ENCODE results near the gene RNF217. TPM values are rescaled to one million over a fixed set of nuclear protein-coding genes. Genes with fewer than 3 reads are reported as not detected.

Gene RNF217
- total RNA-seq, 3 donors from 2014 or later (not counting 1 experiment from before 2014, with no cell fraction given): 3.3 to 9.5 (median 4.4) TPM

- TF ChIP-seq CTCF (IDR thresholded peaks at IDR 0.05): no peak
- Histone ChIP-seq H3K36me3 (ENCODE audit: control insufficient read depth, insufficient read depth, low read length) (no peaks in the 10 kb centered on the region), H3K27ac (ENCODE audit: low read length) (no peak overlapping the region), H3K27me3 (ENCODE audit: control insufficient read depth, insufficient read depth, low read length) (no peaks in the 10 kb centered on the region), H3K4me3 (ENCODE audit: low read length) (no peak overlapping the region), H3K9me3 (ENCODE audit: control insufficient read depth, insufficient read depth, low read length) (no peaks in the 10 kb centered on the region), H3K4me1 (ENCODE audit: control insufficient read depth, insufficient read depth, low read length) (no peaks in the 10 kb centered on the region)
- H3K4me1 Mint-ChIP-seq: peaks cover 0 to 11% of the 10 kb centered on the region in 2 donors
- H3K36me3 Mint-ChIP-seq: no peaks in the 10 kb centered on the region
- no peak overlapping the region for H3K4me3 Mint-ChIP-seq
- DNase-seq: no peak
- H3K27me3 Mint-ChIP-seq (ENCODE audit: low read depth in 2 of 2): peaks cover 0 to 2% of the 10 kb centered on the region in 2 donors
- no peaks in the 10 kb centered on the region for H3K9me3 Mint-ChIP-seq
- ATAC-seq: no peak
- no peak overlapping the region for H3K27ac Mint-ChIP-seq
- WGBS (ENCODE audit: insufficient coverage): 95% methylated on average over 4 of the region's 6 CpGs
- intact Hi-C loops (cut with micrococcal nuclease): no loop called here
Measured at GRCh38 chr6:124937645-124938044, 24.6 kb upstream of the RNF217 start.

GRCh38 chr6:124941259-124941658 lies 21.0 kb upstream of the RNF217 start:
- TF ChIP-seq CTCF (IDR thresholded peaks at IDR 0.05): no peak
- DNase-seq (no peak), ATAC-seq (peak in 1 of 3 donors; percentile 44)
- no peak overlapping the region for H3K27ac ChIP-seq (ENCODE audit: low read length)
- H3K4me1 ChIP-seq (ENCODE audit: control insufficient read depth, insufficient read depth, low read length): no peaks in the 10 kb centered on the region
- no peak overlapping the region for H3K27ac Mint-ChIP-seq
- no peak overlapping the region for H3K4me3 ChIP-seq (ENCODE audit: low read length)
- H3K27me3 ChIP-seq (ENCODE audit: control insufficient read depth, insufficient read depth, low read length): no peaks in the 10 kb centered on the region
- H3K9me3 ChIP-seq (ENCODE audit: control insufficient read depth, insufficient read depth, low read length): no peaks in the 10 kb centered on the region
- H3K36me3 Mint-ChIP-seq: no peaks in the 10 kb centered on the region
- no peak overlapping the region for H3K4me3 Mint-ChIP-seq
- H3K9me3 Mint-ChIP-seq: no peaks in the 10 kb centered on the region
- H3K27me3 Mint-ChIP-seq (ENCODE audit: low read depth in 2 of 2): peaks cover 11 to 13% of the 10 kb centered on the region in 2 donors
- intact Hi-C loops (cut with micrococcal nuclease): no loop called here
- H3K4me1 Mint-ChIP-seq: peaks cover 0 to 11% of the 10 kb centered on the region in 2 donors
- no peaks in the 10 kb centered on the region for H3K36me3 ChIP-seq (ENCODE audit: control insufficient read depth, insufficient read depth, low read length)

- no peaks in the 10 kb centered on the region for H3K4me1 ChIP-seq (ENCODE audit: control insufficient read depth, insufficient read depth, low read length)
- no peaks in the 10 kb centered on the region for H3K27me3 ChIP-seq (ENCODE audit: control insufficient read depth, insufficient read depth, low read length)
- TF ChIP-seq CTCF (IDR thresholded peaks at IDR 0.05): no peak
- Mint-ChIP-seq H3K4me3 (no peak overlapping the region), H3K4me1 (peaks cover 0 to 11% of the 10 kb centered on the region in 2 donors), H3K9me3 (no peaks in the 10 kb centered on the region), H3K27me3 (ENCODE audit: low read depth in 2 of 2) (peaks cover 12 to 22% of the 10 kb centered on the region in 2 donors), H3K27ac (no peak overlapping the region), H3K36me3 (no peaks in the 10 kb centered on the region)
- WGBS (ENCODE audit: insufficient coverage): no CpG with 5 or more reads among the region's 1 CpG
- H3K4me3 ChIP-seq (ENCODE audit: low read length): no peak overlapping the region
- DNase-seq (no peak), ATAC-seq (no peak)
- no peaks in the 10 kb centered on the region for H3K36me3 ChIP-seq (ENCODE audit: control insufficient read depth, insufficient read depth, low read length)
- no peaks in the 10 kb centered on the region for H3K9me3 ChIP-seq (ENCODE audit: control insufficient read depth, insufficient read depth, low read length)
- intact Hi-C loops (cut with micrococcal nuclease): no loop called here
- no peak overlapping the region for H3K27ac ChIP-seq (ENCODE audit: low read length)
Measured at GRCh38 chr6:124943658-124944057, 18.6 kb upstream of the RNF217 start.

GRCh38 chr6:124947971-124948451 lies 14.2 kb upstream of the RNF217 start:
- no peak for TF ChIP-seq CTCF (IDR thresholded peaks at IDR 0.05)

More at GRCh38 chr6:124947971-124948451, 14.2 kb upstream of the RNF217 start:
- H3K27me3 Mint-ChIP-seq (ENCODE audit: low read depth in 2 of 2): peaks cover 13 to 22% of the 10 kb centered on the region in 2 donors
- intact Hi-C loops (cut with micrococcal nuclease): no loop called here
- no peaks in the 10 kb centered on the region for H3K9me3 Mint-ChIP-seq
- Histone ChIP-seq H3K4me1 (ENCODE audit: control insufficient read depth, insufficient read depth, low read length) (no peaks in the 10 kb centered on the region), H3K27me3 (ENCODE audit: control insufficient read depth, insufficient read depth, low read length) (no peaks in the 10 kb centered on the region), H3K36me3 (ENCODE audit: control insufficient read depth, insufficient read depth, low read length) (no peaks in the 10 kb centered on the region), H3K9me3 (ENCODE audit: control insufficient read depth, insufficient read depth, low read length) (no peaks in the 10 kb centered on the region), H3K4me3 (ENCODE audit: low read length) (no peak overlapping the region), H3K27ac (ENCODE audit: low read length) (no peak overlapping the region)
- H3K4me1 Mint-ChIP-seq: no peaks in the 10 kb centered on the region
- 100% methylated on average over 1 of the region's 2 CpGs for WGBS (ENCODE audit: insufficient coverage)
- H3K4me3 Mint-ChIP-seq: no peak overlapping the region
- no peak overlapping the region for H3K27ac Mint-ChIP-seq
- DNase-seq (no peak), ATAC-seq (no peak)
- H3K36me3 Mint-ChIP-seq: no peaks in the 10 kb centered on the region
